Kidney (tissue), 14 donors: Measurements from ENCODE around the gene GFOD2. TPM values are rescaled to one million over a fixed set of nuclear protein-coding genes. Genes with fewer than 3 reads are reported as not detected.

Experiments
- DNase-seq, 5 donors: peaks; one replicate each; pipeline ENCODE4 v3.0.0-alpha.2; 2013 to 2020
- FAIRE-seq: peaks from 2 replicates; lab custom pipeline; 2012; peaks lifted over from hg19 to GRCh38; lab: Jason Lieb, UNC
- H3K27ac ChIP-seq, 2 donors: one replicate each; pipeline ENCODE4 v1.7.0; 2013; ENCODE audit warnings: low read depth in 2 of 2, low read length in 2 of 2, inconsistent platforms in 1 of 2
- H3K27me3 ChIP-seq: one replicate; pipeline ENCODE4 v1.7.1; 2013; ENCODE audit warnings: low read length, inconsistent platforms; ENCODE audit not compliant: control insufficient read depth, insufficient read depth
- H3K36me3 ChIP-seq, 3 donors: one replicate each; pipeline versions ENCODE4 v1.7.0 to v1.7.1; 2013; ENCODE audit warnings: low read length in 3 of 3, control low read depth in 1 of 3, inconsistent platforms in 1 of 3; ENCODE audit not compliant: insufficient read depth in 3 of 3, control insufficient read depth in 2 of 3
- H3K4me1 ChIP-seq, 3 donors: one replicate each; pipeline versions ENCODE4 v1.7.0 to v1.7.1; 2013; ENCODE audit warnings: low read length in 3 of 3, inconsistent platforms in 1 of 3, low read depth in 1 of 3; ENCODE audit not compliant: control insufficient read depth in 2 of 3, insufficient read depth in 2 of 3
- H3K4me3 ChIP-seq, 3 donors: one replicate each; pipeline versions ENCODE4 v1.7.0 to v1.8.1; 2013; ENCODE audit warnings: low read length in 3 of 3, control low read depth in 1 of 3, inconsistent platforms in 1 of 3
- H3K9ac ChIP-seq, 3 donors: one replicate each; pipeline versions ENCODE4 v1.7.0 to v1.7.1; 2013; ENCODE audit warnings: low read length in 3 of 3, control low read depth in 1 of 3, inconsistent platforms in 1 of 3
- H3K9me3 ChIP-seq, 3 donors: one replicate each; pipeline versions ENCODE4 v1.7.0 to v1.7.1; 2013; ENCODE audit warnings: low read length in 3 of 3, control low read depth in 1 of 3, inconsistent platforms in 1 of 3; ENCODE audit not compliant: control insufficient read depth in 2 of 3, insufficient read depth in 1 of 3
- CTCF ChIP-seq: IDR thresholded peaks from 3 replicates; pipeline ENCODE4 v1.5.1; 2012; ENCODE audit warnings: mild to moderate bottlenecking, moderate library complexity, borderline replicate concordance; ENCODE audit not compliant: insufficient read depth; ENCODE audit errors: extremely low read depth
- intact Hi-C: fragments of 100-400 bp; cut with DNase I; formaldehyde crosslinking; loops from one replicate; pipeline ENCODE4 v1.11.1; 2022
- polyA plus RNA-seq: library from polyadenylated mRNA; stranded (reverse); fragments of 350-450 nt; fragmentation: Illumina TruSeq; extraction: RNeasy Lipid Tissue Mini Kit (QIAGEN cat#74804); gene quantifications from one replicate; pipeline ENCODE4 v1.2.3, GENCODE V29; 2014; ENCODE audit warnings: low read depth, low replicate concordance; ENCODE audit not compliant: insufficient read depth
- total RNA-seq: library from RNA; stranded (reverse); fragmentation: NEBNext Ultra II Directional; extraction: Animal tissue kit (Norgen Biotek cat#: 25700); gene quantifications from one replicate; pipeline ENCODE4 v1.2.1, GENCODE V29; 2021
- donor health status: control.
- donor health status: control.
- donor health status: control.
- donor health status: control.
- donor health status: control.
- donor health status: DM: yes; HTN: yes; CAD: no.
- donor health status: Normal renal cell carcinoma (clear cell type).

GFOD2 gene
- total and polyA plus RNA-seq, 2 donors from 2014 or later = 14.5 to 24.5 TPM

DNA sequence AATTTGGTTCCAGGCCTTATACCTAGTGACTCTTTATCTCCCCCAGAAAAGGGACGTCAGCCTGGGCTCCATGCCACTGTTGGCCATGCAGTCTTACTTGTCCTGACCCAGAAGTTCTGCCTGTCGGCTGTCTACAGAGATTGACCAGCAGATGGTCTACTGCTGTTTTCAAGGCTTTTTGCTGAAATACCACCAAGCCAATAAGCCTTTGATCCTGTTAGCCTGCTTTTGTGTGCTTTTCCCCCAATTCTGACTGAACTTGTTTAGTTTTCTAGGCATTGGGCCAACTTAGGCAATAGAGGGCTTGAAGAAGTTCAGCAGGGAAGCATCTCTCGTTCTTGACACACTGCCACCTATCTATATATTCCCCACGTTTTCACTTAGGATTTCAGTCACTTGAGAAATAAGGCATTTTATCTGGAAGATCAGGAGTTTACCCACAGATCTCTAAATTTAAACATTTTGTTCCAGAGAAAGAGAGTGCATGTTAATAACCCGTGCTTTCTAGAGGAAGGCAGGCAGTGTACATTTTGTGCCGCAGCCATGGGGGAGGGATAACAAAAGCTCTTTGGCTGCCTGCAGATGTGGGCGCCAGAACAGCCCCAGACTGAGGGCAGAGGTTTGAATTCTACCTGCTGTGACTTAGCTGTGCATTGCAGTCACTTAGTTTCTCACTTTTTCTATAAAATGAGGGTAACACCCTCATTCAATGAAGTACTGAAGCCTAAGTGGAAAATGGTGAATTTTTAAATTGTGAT, 86.5 kb downstream of the GFOD2 start:
- TF ChIP-seq CTCF = no peak

DNA sequence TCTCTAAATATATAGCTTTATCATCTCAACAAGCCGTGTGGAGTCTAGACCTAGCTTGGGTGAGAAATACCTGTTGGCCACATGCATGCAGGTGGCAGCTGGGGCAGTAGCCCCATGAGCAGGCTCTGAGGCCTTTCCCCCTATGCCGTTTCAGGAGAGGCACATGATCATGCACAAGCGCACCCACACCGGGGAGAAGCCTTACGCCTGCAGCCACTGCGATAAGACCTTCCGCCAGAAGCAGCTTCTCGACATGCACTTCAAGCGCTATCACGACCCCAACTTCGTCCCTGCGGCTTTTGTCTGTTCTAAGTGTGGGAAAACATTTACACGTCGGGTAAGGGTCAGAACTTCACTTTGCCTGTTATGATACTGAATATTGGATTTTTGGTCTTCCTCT, 90.9 kb downstream of the GFOD2 start:
- no peak overlapping the region for H3K9ac ChIP-seq
- no peaks in the 10 kb centered on the region for H3K4me1 ChIP-seq
- H3K27ac ChIP-seq = no peak overlapping the region
- FAIRE-seq = no peak
- no peak for DNase-seq
- intact Hi-C loops = no loop called here
- H3K9me3 ChIP-seq = no peaks in the 10 kb centered on the region
- TF ChIP-seq CTCF = no peak
- H3K4me3 ChIP-seq = no peak overlapping the region
- peaks cover 8 to 42% (median 23%) of the 10 kb centered on the region in 3 donors for H3K36me3 ChIP-seq
- H3K27me3 ChIP-seq = no peaks in the 10 kb centered on the region

More for the DNA sequence above, 86.5 kb downstream of the GFOD2 start:
- Histone ChIP-seq H3K27ac (no peak overlapping the region), H3K4me1 (no peaks in the 10 kb centered on the region), H3K27me3 (no peaks in the 10 kb centered on the region), H3K9ac (no peak overlapping the region), H3K36me3 (peaks cover 6 to 35% (median 18%) of the 10 kb centered on the region in 3 donors), H3K9me3 (no peaks in the 10 kb centered on the region), H3K4me3 (no peak overlapping the region)
- FAIRE-seq = no peak
- intact Hi-C loops = no loop called here
- DNase-seq = no peak

Other genes starting within 250 kb of the GFOD2 start
- gene ATP6V0D1, start 238.2 kb downstream of the GFOD2 start, total RNA-seq = 100 TPM
- gene ATP6V0D1, start 238.2 kb downstream of the GFOD2 start, polyA plus RNA-seq = 208 TPM
- gene AGRP, start 235.8 kb downstream of the GFOD2 start, total RNA-seq = not detected
- gene AGRP, start 235.8 kb downstream of the GFOD2 start, polyA plus RNA-seq = 2.7 TPM
- 116 TPM for gene RIPOR1, start 190.5 kb downstream of the GFOD2 start, total RNA-seq
- gene RIPOR1, start 190.5 kb downstream of the GFOD2 start, polyA plus RNA-seq = 60.9 TPM
- gene CTCF, start 156.8 kb downstream of the GFOD2 start, total RNA-seq = 42.6 TPM
- gene CTCF, start 156.8 kb downstream of the GFOD2 start, polyA plus RNA-seq = 20.4 TPM
- gene CARMIL2, start 74.2 kb downstream of the GFOD2 start, total RNA-seq = 7.1 TPM
- gene CARMIL2, start 74.2 kb downstream of the GFOD2 start, polyA plus RNA-seq = 0.30 TPM
- 15.2 TPM for gene ACD, start 59.1 kb downstream of the GFOD2 start, total RNA-seq
- gene ACD, start 59.1 kb downstream of the GFOD2 start, polyA plus RNA-seq = 20.0 TPM
- 6.1 TPM for gene PARD6A, start 58.4 kb downstream of the GFOD2 start, total RNA-seq
- gene PARD6A, start 58.4 kb downstream of the GFOD2 start, polyA plus RNA-seq = 17.1 TPM
- 30.2 TPM for gene ENKD1, start 52.6 kb downstream of the GFOD2 start, total RNA-seq
- gene ENKD1, start 52.6 kb downstream of the GFOD2 start, polyA plus RNA-seq = 38.3 TPM
- gene C16orf86, start 52.5 kb downstream of the GFOD2 start, total RNA-seq = 6.6 TPM
- gene C16orf86, start 52.5 kb downstream of the GFOD2 start, polyA plus RNA-seq = 11.2 TPM
- 22.3 TPM for gene RANBP10, start 87.2 kb upstream of the GFOD2 start, total RNA-seq
- 7.0 TPM for gene RANBP10, start 87.2 kb upstream of the GFOD2 start, polyA plus RNA-seq
- gene TSNAXIP1, start 87.6 kb upstream of the GFOD2 start, total RNA-seq = 3.9 TPM
- gene TSNAXIP1, start 87.6 kb upstream of the GFOD2 start, polyA plus RNA-seq = 2.8 TPM
- gene THAP11, start 123.0 kb upstream of the GFOD2 start, total RNA-seq = 27.0 TPM
- gene THAP11, start 123.0 kb upstream of the GFOD2 start, polyA plus RNA-seq = 21.4 TPM
- gene NUTF2, start 127.6 kb upstream of the GFOD2 start, total RNA-seq = 76.4 TPM
- gene NUTF2, start 127.6 kb upstream of the GFOD2 start, polyA plus RNA-seq = 107 TPM
- 42.5 TPM for gene CENPT, start 128.4 kb upstream of the GFOD2 start, total RNA-seq
- gene CENPT, start 128.4 kb upstream of the GFOD2 start, polyA plus RNA-seq = 25.3 TPM
- 56.5 TPM for gene EDC4, start 153.7 kb upstream of the GFOD2 start, total RNA-seq
- gene EDC4, start 153.7 kb upstream of the GFOD2 start, polyA plus RNA-seq = 44.7 TPM
- 1.1 TPM for gene NRN1L, start 165.6 kb upstream of the GFOD2 start, total RNA-seq
- 1.2 TPM for gene NRN1L, start 165.6 kb upstream of the GFOD2 start, polyA plus RNA-seq
- gene PSKH1, start 173.9 kb upstream of the GFOD2 start, total RNA-seq = 33.2 TPM
- 23.6 TPM for gene PSKH1, start 173.9 kb upstream of the GFOD2 start, polyA plus RNA-seq
- gene CTRL, start 212.5 kb upstream of the GFOD2 start, total RNA-seq = 0.69 TPM
- not detected for gene CTRL, start 212.5 kb upstream of the GFOD2 start, polyA plus RNA-seq
- 78.6 TPM for gene PSMB10, start 217.5 kb upstream of the GFOD2 start, total RNA-seq
- gene PSMB10, start 217.5 kb upstream of the GFOD2 start, polyA plus RNA-seq = 76.4 TPM
- gene LCAT, start 224.8 kb upstream of the GFOD2 start, total RNA-seq = 27.4 TPM
- 10.2 TPM for gene LCAT, start 224.8 kb upstream of the GFOD2 start, polyA plus RNA-seq
- 66.2 TPM for gene SLC12A4, start 249.3 kb upstream of the GFOD2 start, total RNA-seq
- 16.7 TPM for gene SLC12A4, start 249.3 kb upstream of the GFOD2 start, polyA plus RNA-seq